GM19351 (cell line): Measurements from ENCODE around the gene STRN4.

Experiments
- ATAC-seq: cut with Tn5 transposase; IDR thresholded peaks from one replicate; pipeline ENCODE4 v1.9.1; 2021; ENCODE audit warnings: mild to moderate bottlenecking, moderate library complexity; ENCODE audit not compliant: unreplicated experiment

Gene STRN4

GRCh38 chr19:46685189-46685588 is 61.1 kb downstream of the STRN4 start:
- no peak for ATAC-seq

DNA sequence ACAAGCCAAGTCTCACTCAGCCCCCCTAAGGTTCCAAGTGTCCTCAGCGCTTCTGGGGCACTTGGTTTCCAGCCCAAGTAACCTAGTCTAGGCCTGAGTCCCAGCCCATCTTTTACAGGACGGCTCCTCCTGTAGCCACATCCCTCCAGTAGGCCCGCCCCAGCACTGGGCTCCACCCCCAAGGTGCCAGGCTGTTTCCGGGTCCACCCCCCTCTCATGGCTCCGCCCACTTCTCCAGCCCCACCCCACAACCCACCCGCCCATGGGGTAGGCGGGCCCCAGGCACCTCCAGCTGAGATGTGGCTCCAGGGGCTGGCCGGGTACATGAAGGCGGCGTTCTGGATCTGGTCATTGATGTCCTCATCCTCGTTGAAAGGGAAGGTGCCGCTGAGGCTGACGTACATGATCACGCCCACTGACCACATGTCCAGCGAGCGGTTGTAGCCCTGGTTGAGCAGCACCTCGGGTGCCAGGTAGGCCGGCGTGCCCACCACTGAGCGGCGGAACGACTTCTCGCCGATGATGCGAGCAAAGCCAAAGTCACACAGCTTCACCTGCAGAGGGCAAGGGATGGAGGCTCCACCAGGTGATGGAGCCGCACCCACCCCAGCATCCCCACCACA is 68.0 kb downstream of the STRN4 start:
- no peak for ATAC-seq

DNA sequence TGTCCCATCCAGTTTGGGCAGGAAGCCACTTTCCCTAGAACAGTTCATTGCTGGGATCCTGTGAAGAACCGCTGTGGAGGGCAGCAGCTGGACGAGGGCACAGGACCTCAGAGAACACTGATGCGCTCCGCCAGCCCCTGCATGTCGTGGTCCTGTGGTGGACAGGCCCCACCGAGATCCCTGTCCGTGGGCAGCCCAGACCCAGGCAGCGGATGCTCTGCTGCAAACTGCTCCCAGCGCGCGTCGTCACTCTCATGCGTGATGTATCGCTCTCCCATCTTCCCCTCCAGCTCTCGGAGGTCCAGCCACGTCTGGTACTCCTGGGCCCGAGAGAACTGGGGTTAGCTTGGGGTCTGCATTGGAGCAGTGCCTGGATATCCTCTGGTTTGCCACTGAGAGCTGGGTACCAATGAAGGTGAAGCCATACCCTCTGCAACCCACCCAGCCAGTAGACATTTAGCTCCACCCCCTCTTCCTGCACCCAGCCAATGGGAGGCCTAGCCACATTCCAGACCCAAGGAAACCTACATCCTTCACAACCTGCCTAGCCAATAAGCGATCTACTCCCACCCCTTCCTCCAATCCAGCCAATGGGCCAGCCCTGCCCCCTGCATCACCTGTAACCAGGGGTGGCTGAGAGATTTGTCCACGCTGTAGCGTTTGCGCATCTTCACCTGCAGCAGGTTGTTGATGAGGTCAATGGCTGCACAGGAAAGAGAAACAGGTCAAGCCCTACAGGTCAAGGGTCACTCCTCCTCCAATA is 71.7 kb downstream of the STRN4 start:
- ATAC-seq: no peak

GRCh38 chr19:46670813-46671212 is 75.4 kb downstream of the STRN4 start:
- ATAC-seq: no peak
